NOMO-1 treated with dmso at 0.1 percent for 144 hours (cell line): ENCODE measurements around the gene MEX3A.
"Not testable (repeated sequence)": the region's sequence is repeated elsewhere in the genome, so short reads cannot be mapped to it uniquely, and the experiment has no call there.

ENCODE experiments used
- DNase-seq: peaks from one replicate; lab custom pipeline; 2025; ENCODE audit not compliant: unreplicated experiment; lab: John Stamatoyannopoulos, UW

MEX3A gene

DNA sequence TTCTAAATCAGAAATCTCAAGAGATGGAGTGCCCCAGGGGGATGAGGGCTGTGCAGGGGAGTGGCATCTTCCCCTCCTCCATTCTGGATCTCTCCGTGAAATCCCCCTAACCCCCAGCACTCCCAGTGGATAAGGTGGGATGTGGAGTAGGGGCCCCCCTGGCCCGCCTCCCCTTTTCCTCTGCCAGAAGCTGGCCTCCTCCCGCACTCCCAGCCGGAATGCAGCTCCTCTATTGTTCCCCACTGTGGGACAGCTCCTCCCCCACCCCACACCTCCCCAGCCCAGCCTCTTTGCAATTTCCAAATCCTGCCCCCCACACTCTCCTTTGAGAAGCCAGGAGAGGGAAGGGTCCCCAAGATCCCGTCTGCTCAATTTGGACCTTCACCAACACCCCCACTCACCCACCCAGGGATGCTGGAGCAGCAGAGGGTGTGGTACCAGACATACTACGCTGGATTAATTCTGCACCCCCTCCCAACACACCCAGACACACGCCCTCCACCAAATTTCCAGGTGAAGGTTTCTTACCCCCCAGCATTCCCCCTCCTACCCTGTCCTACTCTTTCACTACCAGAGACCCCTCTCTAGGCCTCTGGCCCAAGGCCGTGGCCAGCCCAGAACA, 1.9 kb downstream of the MEX3A start:
- no peak for DNase-seq

- no peak for DNase-seq
Observed at GRCh38 chr1:156079762-156080161, 2.5 kb downstream of the MEX3A start.

DNA sequence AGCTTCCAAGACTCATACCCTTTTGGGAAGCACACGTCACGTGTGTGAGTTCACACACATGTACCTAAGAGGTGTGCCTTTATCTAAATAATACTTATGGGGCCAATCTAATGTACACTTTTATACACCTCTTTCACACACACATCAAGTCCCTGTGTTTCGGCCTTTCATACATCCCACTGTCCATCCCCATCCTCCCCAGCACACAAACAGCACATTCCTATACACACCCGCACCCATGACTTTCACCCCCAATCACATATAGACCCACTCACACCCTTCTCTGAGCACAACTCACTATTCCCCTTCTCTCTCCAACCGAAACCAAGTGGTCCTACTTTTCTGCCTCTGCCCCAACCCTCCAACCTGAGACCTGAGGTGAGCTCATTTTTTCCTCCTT, 3.5 kb downstream of the MEX3A start:
- no peak for DNase-seq

DNA sequence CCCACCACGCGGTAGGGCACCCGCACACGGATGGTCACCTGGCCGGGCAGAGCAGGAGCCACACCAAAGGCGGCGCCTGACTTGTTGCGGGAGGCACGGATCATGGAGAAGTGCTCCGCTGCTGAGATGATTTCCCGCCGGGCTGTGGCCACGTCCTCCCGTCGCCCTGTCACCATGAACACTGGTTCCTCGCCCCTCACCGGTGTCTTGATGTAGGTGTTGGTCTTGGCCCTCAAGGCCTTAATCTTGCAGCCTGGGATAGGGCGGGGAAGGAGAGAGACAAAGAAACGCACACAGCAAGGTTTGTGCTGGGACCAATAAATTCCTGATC, 4.9 kb downstream of the MEX3A start:
- no peak for DNase-seq

DNA sequence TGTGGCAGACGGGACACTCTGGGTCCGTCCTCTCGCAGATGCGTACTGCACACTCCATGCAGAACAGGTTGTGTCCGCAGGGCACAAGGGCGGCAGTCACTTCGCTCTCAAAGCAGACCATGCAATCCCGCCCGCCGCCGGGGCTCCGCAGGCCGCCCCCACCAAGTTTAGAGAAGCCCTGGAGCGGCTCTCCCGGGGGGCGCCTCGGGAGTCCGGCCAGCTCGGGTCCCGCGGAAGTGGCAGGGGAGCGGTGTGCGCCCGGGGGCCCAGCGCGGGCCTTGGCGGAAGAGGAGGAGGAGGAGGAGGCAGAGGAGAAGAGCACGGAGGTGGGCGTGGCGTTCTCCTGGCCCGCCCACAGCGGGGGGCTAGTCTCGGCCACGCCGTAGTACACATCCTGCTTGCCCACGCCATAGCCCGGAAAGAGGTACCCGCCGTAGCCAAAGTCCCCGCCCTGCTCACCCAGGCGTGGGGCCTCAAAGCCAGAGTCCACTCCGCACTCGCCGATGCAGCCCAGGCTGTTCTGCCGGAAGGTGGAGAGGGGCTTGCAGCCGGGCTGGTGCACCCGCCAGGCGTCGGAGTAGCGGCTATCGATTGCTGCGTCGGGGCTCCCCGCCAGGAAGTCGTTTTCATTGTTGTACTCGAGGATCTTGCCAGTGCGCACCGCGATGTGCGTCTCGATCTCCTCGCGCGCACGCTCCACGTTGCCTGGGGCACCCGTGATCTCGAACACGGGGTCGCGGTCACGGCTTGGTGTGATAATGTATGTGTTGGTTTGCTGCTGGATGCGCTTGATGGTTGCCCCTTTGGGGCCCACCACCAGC, 5.4 kb downstream of the MEX3A start:
- DNase-seq: no peak

DNA sequence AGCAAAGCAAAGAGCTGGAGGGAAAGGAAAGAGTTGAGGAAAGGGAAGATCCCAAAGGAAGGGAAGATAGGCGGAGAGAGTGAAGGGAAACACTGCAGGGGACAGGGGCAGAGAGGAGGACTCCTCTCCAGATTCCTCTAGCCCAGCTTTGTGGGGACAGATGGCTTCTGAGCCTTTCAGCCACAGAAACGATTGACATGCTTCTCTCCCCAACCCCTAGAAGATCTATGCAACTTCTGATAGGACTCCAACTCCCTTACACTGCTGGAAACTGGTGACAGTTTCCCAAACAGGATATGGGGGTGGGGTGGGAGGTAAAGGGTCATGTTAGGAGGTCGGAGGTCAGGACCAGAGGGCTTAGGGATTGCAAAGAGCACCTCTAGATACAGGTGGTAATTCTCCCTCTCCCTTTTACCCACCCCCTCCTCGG, 6.5 kb downstream of the MEX3A start:
- DNase-seq: no peak

- no peak for DNase-seq
Observed at GRCh38 chr1:156075162-156075561, 7.1 kb downstream of the MEX3A start.

GRCh38 chr1:156074661-156075060, 7.6 kb downstream of the MEX3A start:
- DNase-seq: no peak

DNA sequence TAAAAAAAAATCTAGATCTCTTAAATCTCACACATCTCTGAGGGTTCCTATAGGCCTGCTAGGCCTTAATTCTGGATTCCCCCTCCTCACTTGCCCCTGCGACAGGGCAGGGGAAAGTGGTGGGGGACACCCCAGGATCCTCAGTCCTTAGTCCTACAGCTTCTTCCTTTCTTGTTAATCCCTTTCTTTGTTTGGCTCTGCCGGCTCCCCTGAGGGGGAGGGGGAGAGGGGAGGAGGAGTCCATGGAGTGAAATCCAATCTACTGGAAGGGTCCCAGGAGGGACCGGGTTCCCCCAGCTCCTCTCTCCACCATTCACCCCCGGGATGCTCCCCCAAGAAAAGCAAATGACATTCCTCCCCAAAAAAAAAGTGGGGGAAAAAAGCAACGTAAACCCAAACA, 8.5 kb downstream of the MEX3A start:
- no peak for DNase-seq

GRCh38 chr1:156073110-156073687, 9.1 kb downstream of the MEX3A start:
- DNase-seq: no peak

- no peak for DNase-seq
Observed at GRCh38 chr1:156072251-156072650, 10.0 kb downstream of the MEX3A start.

DNA sequence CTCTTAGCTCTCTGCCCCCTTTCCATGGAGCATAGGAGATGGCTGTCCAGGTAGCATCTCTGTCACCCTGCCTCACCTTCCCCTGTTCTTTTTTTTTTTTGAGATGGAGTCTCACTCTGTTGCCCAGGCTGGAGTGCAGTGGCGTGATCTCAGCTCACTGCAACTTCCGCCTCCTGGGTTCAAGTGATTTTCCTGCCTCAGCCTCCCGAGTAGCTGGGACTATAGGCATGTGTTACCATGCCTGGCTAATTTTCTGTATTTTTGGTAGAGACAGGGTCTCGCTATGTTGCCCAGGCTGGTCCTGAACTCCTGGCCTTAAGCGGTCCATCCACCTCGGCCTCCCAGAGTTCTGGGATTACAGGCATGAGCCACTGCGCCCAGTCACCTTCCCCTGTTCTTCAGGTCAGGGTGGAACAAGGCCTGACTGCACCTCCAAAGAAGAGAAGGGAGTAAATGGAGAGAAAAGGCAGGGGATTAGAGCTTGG, 10.9 kb downstream of the MEX3A start:
- not testable (repeated sequence) for DNase-seq

- DNase-seq: no peak
Observed at GRCh38 chr1:156070548-156070947, 11.7 kb downstream of the MEX3A start.

DNA sequence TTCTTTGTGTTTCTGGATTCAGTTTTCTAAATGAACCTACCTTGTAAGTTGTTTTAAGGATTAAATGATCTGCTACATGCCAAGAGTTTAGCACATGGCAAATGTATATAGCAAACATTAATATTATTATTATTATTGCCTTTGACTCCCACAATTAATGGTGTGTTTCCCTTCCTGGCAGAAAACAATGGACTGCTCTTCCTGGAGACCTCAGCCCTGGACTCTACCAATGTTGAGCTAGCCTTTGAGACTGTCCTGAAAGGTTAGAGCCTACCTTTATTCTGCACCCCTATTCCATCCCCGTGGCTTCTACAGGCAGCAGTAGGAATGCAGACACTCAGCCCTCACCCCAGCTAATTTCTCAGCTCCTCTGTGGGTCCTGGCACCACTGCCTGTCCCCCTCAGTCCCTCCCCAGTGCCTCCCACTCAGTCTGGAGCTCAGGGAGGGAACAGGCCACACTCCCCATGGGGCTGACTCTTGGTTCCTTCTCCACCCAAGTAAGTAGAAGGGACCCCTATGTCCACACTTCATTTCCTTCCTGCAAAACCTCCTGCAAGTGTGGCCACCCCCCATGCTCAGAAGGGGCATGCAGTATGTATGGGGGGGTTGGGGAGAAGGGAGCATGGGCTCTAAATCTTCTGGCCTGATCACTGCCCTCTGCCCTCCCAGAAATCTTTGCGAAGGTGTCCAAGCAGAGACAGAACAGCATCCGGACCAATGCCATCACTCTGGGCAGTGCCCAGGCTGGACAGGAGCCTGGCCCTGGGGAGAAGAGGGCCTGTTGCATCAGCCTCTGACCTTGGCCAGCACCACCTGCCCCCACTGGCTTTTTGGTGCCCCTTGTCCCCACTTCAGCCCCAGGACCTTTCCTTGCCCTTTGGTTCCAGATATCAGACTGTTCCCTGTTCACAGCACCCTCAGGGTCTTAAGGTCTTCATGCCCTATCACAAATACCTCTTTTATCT, 12.5 kb downstream of the MEX3A start:
- no peak for DNase-seq

DNA sequence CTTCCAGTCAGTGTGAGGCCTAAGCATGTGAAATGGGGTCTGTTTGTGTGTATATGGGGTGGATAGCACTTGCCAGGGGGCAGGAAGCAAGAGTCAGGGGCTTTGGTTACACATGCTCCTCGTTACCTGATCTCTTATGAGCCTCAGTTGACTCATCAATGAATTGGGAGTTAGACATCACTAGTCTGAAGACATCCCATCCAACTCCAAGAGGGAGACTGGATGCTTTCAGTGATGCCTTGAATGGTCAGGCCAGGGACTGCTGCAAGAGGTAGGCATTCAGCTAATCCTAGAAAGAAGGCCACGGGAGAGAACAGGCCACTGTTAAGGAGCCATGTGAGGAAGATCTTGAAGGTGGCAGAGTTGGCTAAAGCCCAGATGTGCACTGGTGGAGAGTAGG, 15.0 kb downstream of the MEX3A start:
- DNase-seq: no peak

GRCh38 chr1:156065871-156066270, 16.4 kb downstream of the MEX3A start:
- DNase-seq: no peak

- no peak for DNase-seq
Observed at GRCh38 chr1:156065212-156065611, 17.1 kb downstream of the MEX3A start.

DNA sequence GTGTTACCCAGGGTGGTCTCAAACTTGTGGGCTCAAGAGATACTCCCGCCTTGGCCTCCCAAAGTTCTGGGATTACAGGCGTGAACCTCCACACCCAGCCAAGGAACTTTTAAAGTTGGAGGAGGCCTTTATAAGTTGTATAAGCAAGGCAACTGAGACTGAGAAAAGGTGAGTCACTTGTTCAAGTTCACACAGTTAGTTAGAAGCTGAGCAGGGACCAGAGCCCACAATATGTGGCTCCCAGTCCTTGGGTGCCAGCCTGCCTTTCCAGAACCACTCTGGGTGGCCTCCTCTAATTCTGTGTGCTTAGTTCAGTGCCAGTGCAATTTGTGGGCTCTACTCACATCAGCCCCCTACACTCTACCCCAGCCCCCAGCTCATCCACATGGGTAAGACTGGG, 17.6 kb downstream of the MEX3A start:
- DNase-seq: no peak

DNA sequence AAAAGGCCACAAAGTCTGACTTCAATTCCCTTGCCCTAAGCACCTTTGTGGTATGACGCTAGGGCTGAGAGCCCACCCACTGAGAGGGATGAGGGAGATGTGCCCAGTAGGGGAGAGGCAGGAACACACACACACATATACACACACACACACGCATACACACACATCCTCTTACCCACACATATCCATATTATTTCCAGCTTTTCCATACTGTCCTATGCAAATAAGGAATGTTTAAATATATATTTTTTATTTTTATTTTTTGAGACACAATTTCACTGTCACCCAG, 18.3 kb downstream of the MEX3A start:
- DNase-seq: no peak

- DNase-seq: no peak
Observed at GRCh38 chr1:156062189-156062588, 20.1 kb downstream of the MEX3A start.

GRCh38 chr1:156060937-156061636, 21.2 kb downstream of the MEX3A start, which contains the start of gene RAB25:
Gene RAB25, plus strand, starts transcription at chr1:156061160. Its CDS starts 241 bp downstream, at chr1:156061401.
- DNase-seq: no peak
